A549 (cell line): ENCODE data around the gene GNA15.

Source experiments
- CTCF ChIP-seq: fragments of >200 bp; sonication (Bioruptor Twin); formaldehyde crosslinking; IDR thresholded peaks from 3 replicates; pipeline ENCODE4 v1.5.1; 2016
- EP300 ChIP-seq, 2 experiments: fragments of >200 bp; sonication (Bioruptor Twin); formaldehyde crosslinking; IDR thresholded peaks; 2 replicates in 1 of 2; 3 replicates in 1 of 2; pipeline ENCODE4 v1.6.1; 2016 to 2017
- GATA3 ChIP-seq: IDR thresholded peaks from 2 replicates; pipeline ENCODE4 v1.6.1; 2012; ENCODE audit warnings: borderline replicate concordance
- MYC ChIP-seq: IDR thresholded peaks from 2 replicates; pipeline ENCODE4 v1.6.1; 2012; ENCODE audit warnings: mild to moderate bottlenecking, inconsistent platforms, low read length, improper control_type of control experiment, borderline replicate concordance
- POLR2A ChIP-seq: IDR thresholded peaks from 2 replicates; pipeline ENCODE4 v1.6.1; 2012; ENCODE audit warnings: mild to moderate bottlenecking, low read length
- RAD21 ChIP-seq, 2 experiments: fragments of >200 bp in 1 of 2; sonication (Bioruptor Twin) in 1 of 2; formaldehyde crosslinking in 1 of 2; IDR thresholded peaks in 1 of 2; conservative IDR thresholded peaks in 1 of 2; 2 replicates in 1 of 2; 3 replicates in 1 of 2; pipeline ENCODE4 v1.6.1; 2012 to 2018; ENCODE audit warnings: inconsistent platforms in 1 of 2
- SREBF2 ChIP-seq: fragments of 450-650 bp; IDR thresholded peaks from 2 replicates; pipeline ENCODE4 v1.6.1; 2014; ENCODE audit warnings: mild to moderate bottlenecking, moderate library complexity

GRCh38 chr19:3113100-3114017, 22.5 kb upstream of the GNA15 start:
- TF ChIP-seq CTCF: no peak
- TF ChIP-seq RAD21 (conservative IDR thresholded peaks at IDR 0.05 in 1 of 2, IDR thresholded peaks at IDR 0.05 in 1 of 2): no peak
- no peak for TF ChIP-seq POLR2A
- no peak for TF ChIP-seq SREBF2
- TF ChIP-seq GATA3: no peak
- no peak for TF ChIP-seq MYC
- TF ChIP-seq EP300 (IDR thresholded peaks at IDR 0.05): no peak
